Tibial nerve (tissue), 4 donors: ENCODE measurements around the gene RPE.

Experiments used
- CTCF ChIP-seq, 5 experiments: fragments of 200-600 bp in 3 of 5; fragments of 450-650 bp in 2 of 5; sonication (generic) in 3 of 5; IDR thresholded peaks; one replicate each; pipeline ENCODE4 v1.5.1; 2016 to 2019; ENCODE audit warnings: antibody characterized with exemption in 5 of 5, mild to moderate bottlenecking in 3 of 5, moderate library complexity in 2 of 5
- EP300 ChIP-seq, 2 donors: sonication (generic); formaldehyde crosslinking; IDR thresholded peaks; one replicate each; pipeline ENCODE4 v1.6.1; 2017; ENCODE audit warnings: antibody characterized with exemption in 2 of 2, mild to moderate bottlenecking in 1 of 2
- POLR2A ChIP-seq, 2 donors: fragments of 450-650 bp; IDR thresholded peaks; one replicate each; pipeline ENCODE4 v1.6.1; 2017; ENCODE audit warnings: antibody characterized with exemption in 2 of 2, mild to moderate bottlenecking in 2 of 2, moderate library complexity in 2 of 2

GRCh38 chr2:210034087-210034683, 31.7 kb downstream of the RPE start:
- TF ChIP-seq CTCF (IDR thresholded peaks at IDR 0.05): no peak
- TF ChIP-seq POLR2A (IDR thresholded peaks at IDR 0.05): no peak
- TF ChIP-seq EP300 (IDR thresholded peaks at IDR 0.05): no peak
